GM10248 (cell line): ENCODE data around the gene TAB2.

Experiments used
- CTCF ChIA-PET: fragments of 300-600 bp; sonication (Branson Sonifier 250); formaldehyde crosslinking; extraction: SDS; loops from one replicate; lab custom pipeline; 2021; ENCODE audit warnings: antibody characterized with exemption; lab: Yijun Ruan, JAX
- POLR2A ChIA-PET: fragments of 350-650 bp; sonication (Branson Sonifier 250); formaldehyde crosslinking; extraction: SDS; loops from one replicate; lab custom pipeline; 2020; ENCODE audit warnings: antibody characterized with exemption; lab: Yijun Ruan, JAX
- DNase-seq: peaks from one replicate; pipeline ENCODE4 v3.0.0; 2012; ENCODE audit errors: extremely low spot score
- CTCF ChIP-seq: IDR thresholded peaks from 2 replicates; pipeline ENCODE4 v1.5.1; 2012; ENCODE audit warnings: mild to moderate bottlenecking, low read depth; ENCODE audit errors: extremely low read depth, missing control alignments, control extremely low read depth

Gene TAB2

GRCh38 chr6:149289192-149289781 lies 28.2 kb upstream of the TAB2 start:
- DNase-seq = no peak
- no peak for TF ChIP-seq CTCF
- ChIA-PET CTCF (interaction anchor here (1.2 to 3.2 kb wide), 3 partner anchors 11 to 18 kb away, joined by 3 to 12 read pairs (median 4); no protein-coding TSS in a partner anchor), POLR2A (no interaction called here)

DNA sequence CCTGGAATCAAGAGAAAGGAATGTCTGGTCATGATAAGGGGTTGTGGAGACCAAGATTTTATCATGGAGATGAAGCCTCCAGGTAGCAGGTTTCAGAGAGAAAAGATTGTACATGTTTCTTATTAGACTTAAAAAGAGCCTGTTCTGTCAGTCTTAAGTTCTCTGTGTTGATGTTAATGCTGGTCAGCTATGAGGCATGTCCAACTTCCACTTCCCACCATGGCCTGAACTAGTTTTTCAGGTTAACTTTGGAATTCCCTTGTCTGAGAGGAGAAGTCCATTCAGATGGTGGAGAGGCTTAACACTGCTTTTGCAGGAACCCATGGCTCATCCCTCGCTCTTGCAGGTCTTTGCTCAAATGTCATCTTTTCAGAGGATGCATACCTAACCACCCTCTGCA lies 27.5 kb upstream of the TAB2 start:
- POLR2A ChIA-PET = no interaction called here
- TF ChIP-seq CTCF = no peak
- CTCF ChIA-PET = interaction anchor here (1.5 to 3.2 kb wide), 4 partner anchors 8 to 18 kb away, joined by 3 to 12 read pairs (median 4); no protein-coding TSS in a partner anchor
- no peak for DNase-seq

DNA sequence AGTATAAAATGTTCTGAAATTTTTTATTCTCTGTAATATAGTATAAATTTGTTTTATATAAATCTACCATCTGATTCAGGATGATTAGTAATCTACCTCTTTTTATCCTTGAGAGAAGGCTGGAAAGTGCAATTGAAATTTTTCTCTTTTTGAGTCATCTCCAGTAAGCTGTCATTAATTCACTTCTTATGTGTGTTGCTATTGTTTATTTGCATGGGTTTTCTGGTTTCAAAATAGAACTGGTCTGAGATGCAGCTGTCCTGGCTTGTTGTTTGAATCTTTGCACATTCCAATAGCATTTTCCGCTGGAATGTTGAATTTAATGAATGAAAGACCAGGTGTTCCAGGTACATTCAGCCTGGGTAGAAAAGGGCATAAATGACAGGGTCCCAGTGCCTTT lies 24.3 kb upstream of the TAB2 start:
- ChIA-PET CTCF (interaction anchor here (1.1 to 1.7 kb wide), 3 partner anchors 16 to 162 kb away, joined by 3 to 5 read pairs (median 4); no protein-coding TSS in a partner anchor), POLR2A (no interaction called here)
- no peak for TF ChIP-seq CTCF
- no peak for DNase-seq

GRCh38 chr6:149300563-149300962 lies 16.9 kb upstream of the TAB2 start:
- no peak for TF ChIP-seq CTCF
- DNase-seq = no peak
- ChIA-PET CTCF (interaction anchor here (0.7 to 3.0 kb wide), 13 partner anchors 10 to 132 kb away, joined by 3 to 12 read pairs (median 3); no protein-coding TSS in a partner anchor), POLR2A (no interaction called here)

DNA sequence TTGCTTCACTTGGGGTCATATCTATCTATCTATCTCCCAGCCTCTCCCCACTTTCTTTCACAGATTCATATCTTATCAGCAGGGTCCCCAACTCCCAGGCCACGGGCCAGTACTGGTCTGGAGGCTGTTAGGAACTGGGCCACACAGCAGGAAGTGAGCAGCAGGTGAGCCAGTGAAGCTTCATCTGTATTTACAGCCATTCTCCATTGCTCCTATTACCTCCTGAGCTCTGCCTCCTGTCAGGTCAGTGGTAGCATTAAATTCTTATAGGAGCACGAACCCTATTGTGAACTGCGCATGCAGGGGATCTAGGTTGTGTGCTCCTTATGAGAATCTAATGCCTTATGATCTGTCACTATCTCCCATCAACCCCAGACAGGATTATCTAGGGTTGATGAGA lies 14.8 kb upstream of the TAB2 start:
- POLR2A ChIA-PET = no interaction called here
- no peak for DNase-seq
- TF ChIP-seq CTCF = no peak
- CTCF ChIA-PET = interaction anchor here (1.1 kb wide), 2 partner anchors 12 to 274 kb away, joined by 3 read pairs; no protein-coding TSS in a partner anchor

GRCh38 chr6:149303468-149303867 lies 14.0 kb upstream of the TAB2 start:
- ChIA-PET POLR2A (no interaction called here), CTCF (interaction anchor here (1.1 kb wide), 1 partner anchor 275 kb away, joined by 3 read pairs; no protein-coding TSS in a partner anchor)
- no peak for TF ChIP-seq CTCF
- DNase-seq = no peak
